ENCODE measurements around the gene CD52. TPM values are rescaled to one million over a fixed set of nuclear protein-coding genes. Genes with fewer than 3 reads are reported as not detected.

The CD52 gene
- total and polyA plus RNA-seq, 2 experiments from 2014 or later = 7.3 TPM; not detected in 1

- DNase-seq (ENCODE audit: low spot score) = no peak
- no peak overlapping the region for H2AFZ ChIP-seq
- peaks cover 31% of the 10 kb centered on the region for H3K36me3 Mint-ChIP-seq (ENCODE audit: low read depth)
- no peaks in the 10 kb centered on the region; the same call in 1 of the 2 replicates for H3K4me1 ChIP-seq (ENCODE audit: insufficient read depth)
- no peak overlapping the region for H3K4me3 ChIP-seq
- TF ChIP-seq NANOG (IDR thresholded peaks at IDR 0.05; ENCODE audit: borderline replicate concordance) (no peak), EZH2 (IDR thresholded peaks at IDR 0.05; ENCODE audit: low read depth, unreplicated experiment) (no peak), ZNF462 (CRISPR knock-in tag; IDR thresholded peaks at IDR 0.05) (no peak), JUNB (IDR thresholded peaks at IDR 0.05; ENCODE audit: unreplicated experiment) (no peak), ZNF114 (CRISPR knock-in tag; IDR thresholded peaks at IDR 0.05) (no peak), POLR2AphosphoS5 (IDR thresholded peaks at IDR 0.05; ENCODE audit: low read depth) (no peak), EZH2phosphoT487 (IDR thresholded peaks at IDR 0.05; ENCODE audit: unreplicated experiment) (no peak), STAT1 (IDR thresholded peaks at IDR 0.05; ENCODE audit: unreplicated experiment) (no peak), CTCF (conservative IDR thresholded peaks at IDR 0.05; ENCODE audit: low read depth in 2 of 2) (0 out of 4 replicates have a peak, but pooled peaks of 1 of the 2 experiments have one; percentile 10)
- H3K27me3 Mint-ChIP-seq (ENCODE audit: insufficient read depth, low read depth, poor library complexity) = peaks cover 2% of the 10 kb centered on the region
- H3K9me2 ChIP-seq (ENCODE audit: insufficient read depth) = no peaks in the 10 kb centered on the region
- H3K79me2 ChIP-seq (replicated peaks; ENCODE audit: insufficient read depth) = no peaks in the 10 kb centered on the region
- H3K27me3 ChIP-seq (ENCODE audit: insufficient read depth) = no peaks in the 10 kb centered on the region
- no peaks in the 10 kb centered on the region for H3F3A ChIP-seq (replicated peaks; ENCODE audit: low read depth)
- H3K4me3 Mint-ChIP-seq = no peak overlapping the region
- no peak overlapping the region for H3K27ac ChIP-seq (ENCODE audit: low read depth)
- H4K20me1 ChIP-seq (replicated peaks; ENCODE audit: insufficient read depth) = no peaks in the 10 kb centered on the region; the same call in 1 of the 2 replicates
- 0 out of 3 replicates have a peak, but pooled peaks cover 3% of the 10 kb centered on the region for H3K4me1 Mint-ChIP-seq
- peak; percentile 30; the same call in 2 of the 3 replicates for ATAC-seq
- no peak overlapping the region for H3K4me2 ChIP-seq
- H3K27ac Mint-ChIP-seq = peak overlapping the region; percentile 85
- peaks cover 8% of the 10 kb centered on the region for H3K36me3 ChIP-seq (ENCODE audit: insufficient read depth)
- H3K9me3 Mint-ChIP-seq = no peaks in the 10 kb centered on the region
Observed at GRCh38 chr1:26327956-26328362, 10.2 kb downstream of the CD52 start.
